ENCODE measurements around the gene CLIC5.
"Not testable (repeated sequence)": the region's sequence is repeated elsewhere in the genome, so short reads cannot be mapped to it uniquely, and the experiment has no call there.

CLIC5 gene

DNA sequence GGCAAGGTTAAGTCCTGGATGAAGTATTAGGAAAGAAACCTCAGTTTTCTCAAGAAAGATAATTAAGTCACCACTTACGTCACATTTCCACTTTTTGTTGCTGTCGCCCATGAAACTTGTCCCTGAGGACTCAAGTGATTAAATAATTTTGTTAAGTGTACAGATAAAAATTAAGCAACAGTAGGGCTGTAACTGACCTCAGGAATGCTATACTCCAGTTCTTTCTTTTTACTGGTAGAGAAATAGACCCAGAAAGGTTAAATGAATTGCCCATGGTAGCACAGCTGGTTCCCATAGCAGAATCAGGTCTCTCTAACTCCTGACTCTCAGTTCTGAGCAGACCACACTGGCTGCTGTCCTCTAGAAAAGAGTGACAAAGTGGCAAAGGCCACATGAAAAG, 54.5 kb downstream of the CLIC5 start:
- no peak for DNase-seq

- DNase-seq = peak; percentile 42 to 61
Measured at GRCh38 chr6:45959534-45960145, 56.0 kb downstream of the CLIC5 start.

- DNase-seq = no peak
Measured at GRCh38 chr6:45956663-45957062, 59.0 kb downstream of the CLIC5 start.

- DNase-seq = no peak
Measured at GRCh38 chr6:45956176-45956575, 59.5 kb downstream of the CLIC5 start.

GRCh38 chr6:45955597-45955996, 60.1 kb downstream of the CLIC5 start:
- DNase-seq = no peak

DNA sequence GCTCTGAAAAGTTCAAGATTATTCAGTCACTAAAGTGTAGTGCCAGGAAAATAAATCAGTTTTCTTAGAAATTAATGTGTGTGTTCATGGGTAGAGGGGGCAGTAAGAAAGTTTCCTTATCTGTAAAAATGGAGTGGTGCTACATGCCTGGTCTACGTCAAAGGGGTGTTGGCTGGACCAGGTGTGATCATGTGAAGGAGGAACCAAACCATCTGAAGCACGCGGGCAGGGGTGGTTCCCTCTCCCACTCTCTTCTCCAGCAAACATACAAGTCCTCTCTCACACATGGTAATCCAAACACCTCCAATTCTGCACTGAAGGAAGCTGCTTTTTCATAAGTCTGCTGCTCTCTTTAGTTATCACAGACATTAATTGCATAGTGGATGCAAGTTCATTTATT, 63.1 kb downstream of the CLIC5 start:
- DNase-seq = no peak

DNA sequence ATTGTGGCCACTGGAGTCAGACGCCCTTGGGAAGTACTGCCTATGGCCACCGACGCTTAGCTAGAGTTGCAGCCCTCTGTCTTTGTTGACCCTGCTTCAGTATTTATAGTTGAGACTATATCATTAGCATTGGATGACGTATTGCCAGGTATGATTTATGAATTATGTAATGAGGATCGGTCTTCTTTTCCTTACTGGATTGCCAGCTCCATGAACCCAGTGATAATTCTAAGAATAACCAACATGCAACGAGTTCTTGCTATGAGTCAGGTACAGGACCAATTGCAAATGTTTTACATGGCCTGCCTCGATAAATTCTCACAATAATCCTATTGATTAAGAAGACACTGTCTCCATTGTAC, 63.5 kb downstream of the CLIC5 start:
- no peak for DNase-seq

GRCh38 chr6:45951321-45952167, 64.1 kb downstream of the CLIC5 start:
- no peak for DNase-seq

GRCh38 chr6:45949256-45949655, 66.4 kb downstream of the CLIC5 start:
- no peak for DNase-seq

- no peak for DNase-seq
Measured at GRCh38 chr6:45947807-45948206, 67.9 kb downstream of the CLIC5 start.

DNA sequence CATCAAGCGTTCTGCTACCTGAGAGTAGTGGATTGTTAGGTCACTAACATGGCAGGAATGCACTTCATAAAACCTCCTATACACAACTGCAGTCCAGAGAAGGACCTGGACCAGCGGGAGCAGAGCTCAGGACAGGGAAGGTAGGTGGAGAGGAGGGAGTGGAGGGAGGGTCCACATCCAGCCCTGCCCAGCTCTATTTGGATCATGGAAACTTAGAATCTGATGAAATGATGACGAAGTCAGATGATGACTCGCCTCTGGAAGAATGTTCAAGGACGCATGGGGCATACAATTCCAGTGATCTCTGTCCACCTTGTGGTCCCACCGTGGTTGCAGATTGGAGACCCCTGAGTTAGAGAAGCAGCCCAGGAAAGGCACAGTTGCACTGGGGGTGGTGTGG, 68.8 kb downstream of the CLIC5 start:
- no peak for DNase-seq

DNA sequence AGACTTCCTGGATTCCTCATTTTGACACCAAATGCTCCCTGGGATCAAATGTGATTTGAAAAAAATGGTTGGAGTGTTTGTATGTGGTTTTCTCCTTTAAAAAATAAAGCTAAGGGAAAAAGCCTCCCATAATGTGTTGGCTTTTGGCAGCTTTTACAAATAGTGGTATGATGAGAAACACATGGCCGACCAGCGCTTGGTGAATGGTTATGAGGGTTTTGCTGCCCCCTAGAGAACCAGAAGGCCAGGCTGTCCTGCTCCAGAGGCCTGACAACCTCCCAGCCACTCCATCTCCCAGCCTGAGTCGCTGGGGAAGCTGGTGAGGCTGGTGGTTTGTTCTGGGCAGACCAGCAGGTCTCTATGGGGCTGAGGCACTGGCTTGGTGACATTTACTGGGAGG, 69.3 kb downstream of the CLIC5 start:
- no peak for DNase-seq

DNA sequence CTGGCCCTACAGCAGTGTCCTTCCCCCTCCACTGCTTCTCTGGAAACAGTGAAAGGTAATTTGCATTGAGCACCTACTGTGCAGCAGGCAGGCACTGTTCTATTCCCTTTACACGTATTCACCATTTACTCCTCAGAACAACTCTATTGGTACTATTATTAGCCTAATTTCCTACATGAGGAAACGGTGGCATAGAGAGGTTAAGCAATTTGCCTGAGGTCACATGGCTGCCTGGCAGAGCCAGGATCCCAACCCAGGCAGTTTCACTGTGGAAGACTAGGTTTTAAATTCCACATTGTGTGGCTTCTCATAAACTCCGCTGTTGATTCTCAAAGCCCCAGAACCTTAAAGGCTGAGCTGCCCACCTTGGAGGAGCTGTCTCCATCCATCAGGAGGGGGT, 72.7 kb downstream of the CLIC5 start:
- DNase-seq = no peak

- DNase-seq = no peak
Measured at GRCh38 chr6:45933855-45934254, 81.8 kb downstream of the CLIC5 start.

DNA sequence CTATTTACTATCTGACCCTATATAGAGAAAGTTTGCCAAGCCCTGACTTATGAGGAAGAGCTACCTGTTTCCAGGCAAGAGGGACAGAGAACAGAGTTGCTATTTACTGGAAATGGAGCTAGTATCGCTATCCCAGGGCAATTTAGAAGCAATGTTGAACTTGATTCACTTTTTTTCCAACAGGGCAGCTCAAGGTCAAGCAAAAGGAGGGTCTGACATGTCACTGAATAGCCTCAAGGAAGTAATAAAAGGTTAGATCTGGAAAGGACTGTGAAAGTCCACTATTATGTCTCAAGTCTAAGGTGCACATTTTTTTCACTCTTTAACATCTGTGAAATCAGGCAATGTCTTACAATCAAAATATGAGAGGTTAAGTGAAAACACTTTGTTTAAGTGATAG, 84.4 kb downstream of the CLIC5 start:
- DNase-seq = no peak

DNA sequence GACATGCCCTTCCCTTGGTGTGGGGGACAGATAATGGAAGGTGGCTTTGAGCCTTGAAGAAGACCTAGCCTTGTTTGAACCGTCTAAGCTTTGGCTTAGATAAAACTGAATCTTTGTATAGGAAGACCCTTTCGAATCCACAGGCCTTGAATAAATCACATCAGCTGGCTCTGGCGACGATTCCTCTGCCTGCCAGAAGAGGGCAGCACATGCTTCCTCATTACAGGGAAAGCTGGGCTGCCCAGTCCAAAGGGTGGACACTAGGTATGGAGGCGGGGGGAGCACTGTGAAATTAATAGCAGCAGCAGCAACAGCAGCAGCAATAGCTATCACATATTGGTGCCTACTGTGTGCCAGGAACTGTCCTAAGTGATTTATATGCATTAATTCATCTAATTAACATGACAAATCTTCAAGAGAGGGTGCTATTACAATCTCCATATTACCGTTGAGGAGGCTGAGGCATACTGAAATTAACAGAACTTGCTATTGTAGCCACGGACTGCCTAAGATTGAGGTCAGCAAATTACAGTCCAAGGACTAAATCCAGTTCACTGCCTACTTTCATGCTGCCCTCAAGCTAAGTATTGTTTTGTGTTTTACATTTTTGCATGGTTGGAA, 85.1 kb downstream of the CLIC5 start:
- DNase-seq = peak; percentile 25 to 56

DNA sequence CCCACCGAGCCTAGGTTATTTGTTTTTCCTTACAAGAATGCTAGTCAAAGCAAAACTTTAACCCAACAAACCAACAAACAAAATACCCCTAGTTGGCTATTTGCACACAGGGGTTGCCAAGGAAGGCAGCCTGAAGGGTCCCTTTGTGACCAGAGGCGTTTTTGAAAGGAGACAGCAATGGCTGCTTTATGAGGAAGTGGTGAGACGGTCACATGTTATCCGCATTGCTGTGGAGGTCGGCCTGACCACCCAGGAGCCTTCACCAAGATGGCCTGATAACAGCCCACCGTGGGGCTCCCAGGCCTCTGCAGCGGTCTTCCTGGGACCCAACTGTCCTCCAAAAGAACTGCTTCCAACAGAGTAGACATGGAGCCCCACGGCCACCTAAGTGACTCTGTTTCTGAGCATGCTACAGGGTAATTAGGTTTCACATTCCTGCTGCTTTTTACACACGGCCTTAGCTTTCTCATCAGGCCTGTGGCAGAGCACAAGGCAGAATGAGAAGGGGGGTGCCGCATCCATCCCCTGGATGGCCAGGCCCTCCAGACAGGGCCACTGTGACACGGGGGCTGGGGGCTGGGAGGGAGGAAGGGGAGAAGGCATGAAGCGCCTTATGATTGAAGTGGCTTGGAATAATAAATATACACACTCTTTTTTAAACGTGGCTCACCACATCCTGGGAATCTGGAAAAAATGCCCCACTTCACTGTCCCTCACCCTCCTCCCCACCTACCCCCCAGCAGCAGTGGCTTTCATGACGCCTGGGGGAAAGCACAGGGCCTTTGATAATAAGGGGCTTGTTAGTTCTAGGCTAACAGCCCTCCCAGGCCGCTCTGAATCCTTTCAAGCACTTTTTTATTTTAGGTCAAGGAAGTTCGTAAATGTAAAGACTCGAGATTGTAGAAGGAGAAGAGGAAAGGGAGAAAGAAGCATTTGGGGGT, 86.0 kb downstream of the CLIC5 start:
- no peak for DNase-seq

GRCh38 chr6:45928721-45929305, 86.8 kb downstream of the CLIC5 start:
- DNase-seq = no peak

GRCh38 chr6:45927421-45928320, 88.0 kb downstream of the CLIC5 start:
- no peak for DNase-seq

DNA sequence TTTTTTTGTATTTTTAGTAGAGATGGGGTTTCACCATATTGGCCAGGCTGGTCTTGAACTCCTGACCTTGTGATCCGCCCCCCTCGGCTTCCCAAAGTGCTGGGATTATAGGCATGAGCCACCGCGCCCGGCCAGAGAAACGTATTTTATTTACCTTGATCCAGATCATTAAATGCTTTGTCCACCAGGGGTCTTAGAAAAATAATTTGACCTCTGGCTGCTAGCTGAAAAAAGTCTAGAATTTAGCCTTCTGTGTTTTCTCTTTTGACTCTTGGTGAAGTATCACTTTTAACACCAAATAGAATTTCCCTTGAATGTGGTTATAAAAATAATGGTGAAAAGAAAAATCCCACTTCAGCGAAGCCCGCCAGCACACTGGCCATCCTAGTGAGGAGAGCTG, 89.2 kb downstream of the CLIC5 start:
- DNase-seq = not testable (repeated sequence)

DNA sequence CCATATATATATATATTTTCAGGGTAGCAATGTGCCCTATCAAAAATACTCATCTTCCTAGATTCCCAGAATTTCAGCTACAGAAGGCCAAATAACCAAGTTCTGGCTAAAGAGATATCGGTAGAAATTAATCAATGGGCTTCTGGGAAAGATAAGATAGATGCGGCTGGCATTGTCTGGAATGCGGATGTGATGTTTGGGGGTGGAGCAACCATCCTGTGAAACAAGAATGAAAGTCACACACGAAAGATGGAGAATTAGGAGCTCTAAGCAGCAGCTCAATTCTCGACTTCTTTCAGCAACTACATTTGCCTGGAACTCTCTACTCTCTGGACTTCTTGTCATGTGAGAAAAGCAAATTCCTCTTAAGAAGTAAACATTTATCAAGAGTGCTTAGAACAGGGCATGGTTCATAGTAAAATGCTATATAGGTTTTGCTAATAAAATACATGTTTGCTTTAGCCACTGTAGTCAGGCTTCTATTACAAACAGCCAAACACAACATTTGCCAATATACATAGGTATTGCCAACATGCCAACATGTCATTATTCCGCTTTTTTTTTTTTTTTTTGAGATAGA, 90.8 kb downstream of the CLIC5 start:
- DNase-seq = no peak
